ENCODE data around the gene CLDN15.

CLDN15 gene

DNA sequence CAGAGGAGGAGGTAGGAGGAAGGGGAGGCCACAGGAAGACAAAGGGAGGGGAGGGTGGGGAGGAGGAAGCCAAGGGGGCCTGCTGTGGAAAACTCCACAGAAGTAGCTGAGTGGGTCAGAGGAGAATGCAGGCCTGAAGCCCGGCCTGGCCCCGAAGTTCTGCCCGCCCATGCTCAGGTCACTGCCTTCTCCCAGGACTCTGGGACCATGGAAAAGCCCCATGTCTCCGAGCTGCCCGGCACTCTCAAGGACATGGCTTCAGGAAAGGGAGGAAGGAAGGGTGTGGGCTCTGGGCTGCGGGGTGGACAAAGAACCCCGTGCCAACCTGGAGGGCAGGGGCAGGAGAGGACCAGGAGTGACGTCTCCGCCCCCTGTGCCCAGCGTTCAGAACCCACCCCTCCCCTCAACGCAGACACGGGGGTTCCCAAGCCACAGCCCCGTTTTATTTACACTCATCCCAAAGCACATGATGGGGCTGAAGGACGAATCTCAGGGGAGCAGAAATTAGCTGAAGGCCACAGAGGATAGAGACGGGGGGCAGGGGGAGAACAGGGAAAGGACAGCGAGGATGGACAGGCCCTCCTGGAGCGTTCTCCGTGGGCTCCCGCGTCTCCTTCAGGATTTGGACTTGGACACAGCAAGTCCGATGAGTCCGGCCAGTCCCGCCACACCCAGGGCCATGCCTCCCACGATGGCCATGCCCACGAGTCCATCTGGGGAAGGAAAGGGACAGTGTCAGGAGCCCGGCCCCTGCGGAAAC, 1.8 kb upstream of the CLDN15 start:
- H3K27me3 Mint-ChIP-seq: peaks cover 39% of the 10 kb centered on the region
- H3K4me1 Mint-ChIP-seq (ENCODE audit: low read depth): peaks cover 57% of the 10 kb centered on the region
- no peak overlapping the region for H3K4me3 Mint-ChIP-seq
- intact Hi-C loops (cut with micrococcal nuclease): no loop called here
- H3K36me3 Mint-ChIP-seq (ENCODE audit: low read depth): peaks cover 70% of the 10 kb centered on the region
- no peak overlapping the region for H3K27ac Mint-ChIP-seq
- H3K9me3 Mint-ChIP-seq: no peaks in the 10 kb centered on the region

DNA sequence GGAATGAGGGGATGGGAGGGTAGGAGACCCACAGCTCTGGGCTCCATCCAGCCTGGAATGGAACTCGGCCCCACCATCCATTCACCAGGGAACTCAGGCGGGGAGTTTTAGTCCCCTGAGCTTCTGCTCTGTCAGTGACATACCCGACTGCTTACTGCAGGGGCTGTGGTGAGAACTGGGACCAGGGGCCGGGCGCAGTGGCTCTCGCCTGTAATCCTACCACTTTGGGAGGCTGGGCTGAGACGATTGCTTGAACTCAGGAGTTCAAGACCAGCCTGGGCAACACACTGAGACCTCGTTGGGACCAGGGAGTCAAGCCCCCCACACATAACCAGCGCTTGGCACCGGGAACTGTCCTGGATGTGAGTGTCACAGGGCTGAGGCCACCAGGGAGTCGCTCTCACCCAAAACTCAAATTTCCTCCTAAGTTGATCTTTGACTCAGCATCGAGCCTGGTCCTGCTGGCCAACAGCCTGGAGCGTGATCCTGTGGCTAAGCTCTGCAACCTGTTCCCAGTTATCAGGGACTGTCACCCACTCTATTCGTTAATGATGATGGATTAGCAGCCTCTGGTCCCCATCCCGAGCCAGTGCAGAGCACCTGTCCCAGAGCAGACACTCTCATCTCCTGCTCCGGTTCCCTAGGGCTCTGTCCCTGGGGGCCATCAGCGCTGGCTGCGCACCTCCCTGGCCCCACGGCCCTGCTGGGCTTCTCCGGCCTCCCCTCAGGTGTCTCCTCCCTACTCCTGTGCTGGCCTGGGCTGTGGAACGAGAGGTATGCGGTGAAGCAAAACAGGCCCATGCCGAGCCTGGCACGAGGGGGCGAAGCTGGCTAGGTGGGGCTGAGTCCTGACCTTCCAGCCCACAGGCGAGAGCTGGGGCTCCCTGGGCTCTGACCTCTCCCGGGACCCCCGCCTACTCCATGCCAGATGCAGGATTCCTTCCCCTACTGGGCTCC, 902 bp upstream of the CLDN15 start:
- H3K4me1 Mint-ChIP-seq (ENCODE audit: low read depth): peaks cover 48% of the 10 kb centered on the region
- H3K9me3 Mint-ChIP-seq: no peaks in the 10 kb centered on the region
- H3K36me3 Mint-ChIP-seq (ENCODE audit: low read depth): peaks cover 76% of the 10 kb centered on the region
- no peak overlapping the region for H3K4me3 Mint-ChIP-seq
- peaks cover 39% of the 10 kb centered on the region for H3K27me3 Mint-ChIP-seq
- intact Hi-C loops (cut with micrococcal nuclease): no loop called here
- H3K27ac Mint-ChIP-seq: no peak overlapping the region

DNA sequence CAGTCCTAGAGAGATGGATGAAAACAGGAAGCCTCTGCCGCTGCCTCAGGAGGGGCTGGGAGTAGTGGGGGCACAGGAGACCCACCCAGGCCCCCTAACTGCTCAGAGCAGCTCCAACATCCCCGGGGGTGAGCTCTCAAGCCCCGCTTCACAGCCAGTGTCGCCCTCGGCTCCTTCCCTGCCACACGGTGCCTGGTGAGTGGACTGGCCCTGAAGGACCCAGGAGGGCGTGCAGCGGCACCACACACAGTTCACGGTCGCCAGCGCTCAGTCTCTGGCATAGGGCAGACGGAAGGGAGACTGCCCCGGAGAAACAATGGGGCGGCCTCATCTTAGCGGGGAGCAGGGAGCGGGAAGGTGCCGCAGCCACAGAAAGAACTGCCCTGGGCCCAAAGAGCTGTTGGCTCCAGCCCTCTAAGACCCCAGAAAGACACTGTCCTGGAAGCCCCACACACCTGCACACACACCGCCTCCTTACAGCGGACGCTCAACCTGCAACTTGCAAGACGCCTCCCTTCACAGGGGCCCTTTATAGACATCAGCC, 1.2 kb downstream of the CLDN15 start:
- Mint-ChIP-seq H3K27me3 (peaks cover 39% of the 10 kb centered on the region), H3K27ac (no peak overlapping the region), H3K9me3 (no peaks in the 10 kb centered on the region), H3K4me1 (ENCODE audit: low read depth) (peaks cover 38% of the 10 kb centered on the region), H3K4me3 (no peak overlapping the region), H3K36me3 (ENCODE audit: low read depth) (peaks cover 90% of the 10 kb centered on the region)
- intact Hi-C loops (cut with micrococcal nuclease): no loop called here

DNA sequence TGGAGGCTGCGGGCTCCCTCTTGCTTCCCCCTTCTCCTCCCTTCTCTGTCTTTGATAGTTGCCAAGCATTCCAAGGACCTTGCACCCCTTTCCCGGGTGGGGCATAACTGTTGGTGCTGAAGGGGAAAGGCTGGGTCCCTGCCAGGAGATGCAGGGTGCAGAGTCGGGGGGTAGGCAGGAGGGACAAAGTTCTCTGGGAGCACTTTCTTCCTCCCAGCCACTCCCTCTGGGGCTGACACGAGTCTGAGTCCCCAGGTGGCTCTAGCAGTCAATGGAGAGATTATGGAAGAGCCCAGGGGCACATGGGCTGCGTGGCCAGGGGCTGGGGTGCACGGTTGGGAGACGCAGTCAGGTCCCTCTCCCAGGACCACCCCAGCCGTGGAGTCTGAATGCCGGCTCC, 2.1 kb downstream of the CLDN15 start:
- no peak overlapping the region for H3K27ac Mint-ChIP-seq
- no peak overlapping the region for H3K4me3 Mint-ChIP-seq

DNA sequence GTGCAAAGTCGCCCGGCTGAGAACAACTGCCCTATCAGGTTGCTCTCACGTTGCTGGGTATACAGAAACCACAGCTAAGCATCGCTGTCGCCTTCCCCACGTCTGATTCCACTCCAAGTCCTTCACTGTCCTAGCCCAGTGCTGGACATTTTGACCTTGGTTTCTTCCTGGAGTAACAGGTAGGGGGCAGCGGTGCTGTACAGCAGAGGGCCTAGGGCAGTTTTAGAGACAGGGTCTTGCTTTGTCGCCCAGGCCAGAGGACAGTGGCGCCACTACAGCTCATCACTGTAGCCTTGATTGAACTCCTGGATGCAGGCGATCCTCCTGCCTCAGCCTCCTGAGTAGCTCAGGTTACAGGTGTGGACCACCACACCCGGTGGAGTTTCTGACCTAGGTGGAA, 2.6 kb downstream of the CLDN15 start:
- H3K4me3 Mint-ChIP-seq: no peak overlapping the region
- no peaks in the 10 kb centered on the region for H3K9me3 Mint-ChIP-seq
- H3K27ac Mint-ChIP-seq: no peak overlapping the region
- H3K36me3 Mint-ChIP-seq (ENCODE audit: low read depth): peaks cover 87% of the 10 kb centered on the region
- peaks cover 36% of the 10 kb centered on the region for H3K27me3 Mint-ChIP-seq
- H3K4me1 Mint-ChIP-seq (ENCODE audit: low read depth): peaks cover 32% of the 10 kb centered on the region
- intact Hi-C loops (cut with micrococcal nuclease): no loop called here

More for the DNA sequence above, 2.1 kb downstream of the CLDN15 start:
- Mint-ChIP-seq H3K9me3 (no peaks in the 10 kb centered on the region), H3K4me1 (ENCODE audit: low read depth) (peaks cover 33% of the 10 kb centered on the region), H3K27me3 (peaks cover 37% of the 10 kb centered on the region), H3K36me3 (ENCODE audit: low read depth) (peaks cover 88% of the 10 kb centered on the region)
- intact Hi-C loops (cut with micrococcal nuclease): no loop called here

DNA sequence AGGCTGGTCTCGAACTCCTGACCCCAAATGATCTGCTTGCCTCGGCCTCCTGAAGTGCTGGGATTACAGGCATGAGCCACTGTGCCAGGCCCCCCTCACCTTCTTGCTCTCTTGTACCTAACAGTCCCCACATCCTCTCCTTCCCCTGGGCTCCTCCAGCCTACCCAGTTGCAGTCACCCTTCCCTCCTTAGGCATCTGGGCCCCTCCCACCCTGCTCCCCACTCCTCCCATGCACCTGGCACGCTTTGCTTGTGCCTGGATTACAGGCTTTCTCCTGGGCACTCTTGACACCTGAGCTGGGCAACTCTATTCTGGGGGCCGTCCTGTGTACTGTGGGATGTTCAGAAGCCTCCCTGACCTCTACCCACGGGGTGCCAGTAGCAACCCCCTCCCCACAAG, 3.0 kb downstream of the CLDN15 start:
- Mint-ChIP-seq H3K36me3 (ENCODE audit: low read depth) (peaks cover 87% of the 10 kb centered on the region), H3K27me3 (peaks cover 32% of the 10 kb centered on the region), H3K27ac (no peak overlapping the region), H3K9me3 (no peaks in the 10 kb centered on the region), H3K4me3 (no peak overlapping the region), H3K4me1 (ENCODE audit: low read depth) (peaks cover 30% of the 10 kb centered on the region)
- intact Hi-C loops (cut with micrococcal nuclease): no loop called here

DNA sequence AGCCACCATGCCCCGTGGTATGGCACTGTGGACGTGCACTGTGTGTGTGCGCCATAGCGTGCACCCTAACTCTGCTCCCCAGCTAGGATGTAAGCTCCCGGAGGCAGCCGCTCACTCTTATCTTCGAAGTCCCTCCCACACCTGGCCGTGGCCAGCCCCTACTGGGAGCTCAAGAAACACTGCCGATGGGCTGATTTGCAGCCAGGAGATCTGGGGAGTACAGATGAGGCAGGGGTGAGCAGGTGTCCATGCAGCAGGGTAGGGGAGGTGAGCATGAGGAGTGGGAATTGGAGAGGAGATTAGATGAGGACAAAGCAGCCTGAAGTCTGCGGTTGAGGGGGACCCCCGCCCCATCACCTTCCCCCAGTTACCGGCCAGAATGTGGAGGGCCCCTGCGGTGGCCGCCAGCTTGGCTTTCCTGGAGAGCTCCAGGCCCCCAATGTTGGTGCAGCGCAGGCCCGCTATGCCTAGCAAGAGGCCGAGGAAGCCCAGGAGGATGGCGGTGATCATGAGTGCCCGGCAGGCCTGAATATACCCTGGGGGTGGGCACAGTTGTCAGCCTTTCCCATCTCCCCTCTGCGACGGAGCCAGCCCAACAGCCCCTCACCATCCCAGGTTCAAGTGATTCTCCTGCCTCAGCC, 3.6 kb downstream of the CLDN15 start:
- no peak overlapping the region for H3K4me3 Mint-ChIP-seq
- intact Hi-C loops (cut with micrococcal nuclease): no loop called here
- H3K36me3 Mint-ChIP-seq (ENCODE audit: low read depth): peaks cover 87% of the 10 kb centered on the region
- H3K27me3 Mint-ChIP-seq: peaks cover 25% of the 10 kb centered on the region
- no peak overlapping the region for H3K27ac Mint-ChIP-seq
- H3K9me3 Mint-ChIP-seq: no peaks in the 10 kb centered on the region
- H3K4me1 Mint-ChIP-seq (ENCODE audit: low read depth): peaks cover 24% of the 10 kb centered on the region

DNA sequence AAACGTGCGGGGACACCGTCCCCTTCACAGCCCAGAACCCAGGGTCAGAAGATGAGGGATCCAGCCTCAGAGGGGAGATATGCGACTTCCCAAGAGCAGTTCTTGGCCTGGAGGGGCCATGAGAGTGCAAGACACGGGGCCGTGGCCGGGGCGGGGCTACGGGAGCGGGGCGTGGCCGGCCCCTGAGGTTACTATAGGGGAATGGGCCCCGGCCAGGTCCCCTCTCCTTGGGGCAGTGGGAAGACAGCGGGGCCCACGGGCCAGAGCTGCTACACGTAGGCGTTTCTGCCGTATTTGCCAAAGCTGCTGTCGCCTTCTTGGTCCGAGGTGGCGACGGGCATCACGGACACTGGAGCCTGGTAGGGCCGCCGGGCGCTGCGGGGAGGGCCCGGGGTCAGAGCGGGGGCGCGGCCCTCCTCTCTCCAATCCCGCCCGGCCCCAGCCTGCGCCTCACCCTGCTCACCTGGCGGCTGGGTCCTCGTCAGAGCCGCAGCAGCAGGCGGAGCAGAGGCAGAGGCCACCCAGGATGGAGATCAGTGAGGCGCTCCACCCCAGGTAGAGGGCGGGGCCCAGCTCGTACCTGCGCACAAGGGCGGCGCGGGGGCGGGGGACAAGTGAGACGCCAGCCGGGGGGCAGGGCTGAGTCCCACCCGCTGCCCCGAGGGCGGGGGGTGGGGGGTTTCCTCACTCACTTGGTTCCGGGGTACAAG, 5.3 kb downstream of the CLDN15 start:
- H3K4me3 Mint-ChIP-seq: no peak overlapping the region
- H3K9me3 Mint-ChIP-seq: no peaks in the 10 kb centered on the region
- peaks cover 87% of the 10 kb centered on the region for H3K36me3 Mint-ChIP-seq (ENCODE audit: low read depth)
- H3K27me3 Mint-ChIP-seq: peaks cover 10% of the 10 kb centered on the region
- H3K4me1 Mint-ChIP-seq (ENCODE audit: low read depth): peaks cover 7% of the 10 kb centered on the region
- intact Hi-C loops (cut with micrococcal nuclease): no loop called here
- no peak overlapping the region for H3K27ac Mint-ChIP-seq

DNA sequence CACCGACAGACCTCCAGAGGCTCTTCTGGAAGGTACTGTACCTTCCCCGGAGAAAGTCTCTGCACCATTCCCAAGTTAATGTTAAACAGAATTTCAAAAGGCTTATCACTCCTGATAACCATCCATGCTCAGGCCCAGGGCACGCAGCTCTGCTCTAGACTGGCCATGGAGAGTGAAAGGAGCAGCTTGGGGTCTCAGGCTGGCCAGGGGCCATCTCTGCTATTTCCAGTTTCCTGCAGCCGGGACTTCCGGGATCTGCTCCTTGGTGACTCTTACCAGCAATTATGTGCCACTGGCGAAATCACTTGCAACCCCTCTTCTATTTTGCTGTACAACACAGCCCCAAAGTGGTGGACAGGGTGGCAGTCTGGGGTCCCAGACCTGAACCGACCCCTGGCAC, 6.0 kb downstream of the CLDN15 start:
- H3K9me3 Mint-ChIP-seq: no peaks in the 10 kb centered on the region
- peaks cover 5% of the 10 kb centered on the region for H3K27me3 Mint-ChIP-seq
- H3K4me3 Mint-ChIP-seq: no peak overlapping the region
- intact Hi-C loops (cut with micrococcal nuclease): no loop called here
- peaks cover 87% of the 10 kb centered on the region for H3K36me3 Mint-ChIP-seq (ENCODE audit: low read depth)
- peaks cover 7% of the 10 kb centered on the region for H3K4me1 Mint-ChIP-seq (ENCODE audit: low read depth)
- no peak overlapping the region for H3K27ac Mint-ChIP-seq

DNA sequence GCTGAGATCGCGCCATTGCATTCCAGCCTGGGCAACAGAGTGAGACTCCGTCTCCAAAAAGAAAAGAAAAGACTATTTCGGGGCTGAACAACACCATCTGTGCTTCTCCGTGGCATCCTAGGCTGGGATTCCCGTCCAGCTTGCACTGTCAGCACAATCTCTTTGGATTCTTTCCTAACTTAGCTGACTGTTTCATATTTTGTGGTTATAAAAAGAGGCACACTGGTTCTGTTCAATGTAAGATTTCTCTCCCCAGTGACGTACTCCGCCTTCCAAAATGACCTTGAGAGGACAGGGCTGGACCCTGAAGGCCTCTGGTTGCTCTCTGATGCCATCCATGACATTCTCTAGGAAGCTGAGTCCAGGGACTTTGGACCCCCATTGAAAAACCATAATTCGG, 10.9 kb downstream of the CLDN15 start:
- peaks cover 97% of the 10 kb centered on the region for H3K36me3 Mint-ChIP-seq (ENCODE audit: low read depth)
- H3K9me3 Mint-ChIP-seq: no peaks in the 10 kb centered on the region
- H3K27me3 Mint-ChIP-seq: no peaks in the 10 kb centered on the region
- no peak overlapping the region for H3K27ac Mint-ChIP-seq
- H3K4me1 Mint-ChIP-seq (ENCODE audit: low read depth): peaks cover 20% of the 10 kb centered on the region
- no peak overlapping the region for H3K4me3 Mint-ChIP-seq
- intact Hi-C loops (cut with micrococcal nuclease): no loop called here

DNA sequence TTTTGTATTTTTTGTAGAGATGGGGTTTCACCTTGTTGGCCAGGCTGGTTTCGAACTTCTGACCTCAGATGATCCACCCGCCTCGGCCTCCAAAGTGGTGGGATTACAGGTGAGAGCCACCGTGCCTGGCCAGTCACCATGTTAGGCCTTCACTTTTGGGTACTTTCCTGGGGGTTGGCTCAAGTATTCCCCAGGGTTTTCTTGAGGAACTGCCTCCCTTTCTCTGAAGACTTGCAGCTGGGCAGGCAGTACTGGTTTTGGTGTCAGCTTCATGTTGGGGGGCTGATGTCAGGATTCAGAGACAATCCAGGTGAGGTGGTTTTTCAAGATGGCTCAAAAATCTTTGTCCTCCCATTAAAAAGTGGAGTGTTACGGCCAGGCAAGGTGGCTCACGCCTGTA, 12.0 kb downstream of the CLDN15 start:
- H3K4me1 Mint-ChIP-seq (ENCODE audit: low read depth): peaks cover 26% of the 10 kb centered on the region
- peaks cover 98% of the 10 kb centered on the region for H3K36me3 Mint-ChIP-seq (ENCODE audit: low read depth)
- no peaks in the 10 kb centered on the region for H3K9me3 Mint-ChIP-seq
- H3K27me3 Mint-ChIP-seq: no peaks in the 10 kb centered on the region
- H3K4me3 Mint-ChIP-seq: no peak overlapping the region
- no peak overlapping the region for H3K27ac Mint-ChIP-seq
- intact Hi-C loops (cut with micrococcal nuclease): no loop called here

DNA sequence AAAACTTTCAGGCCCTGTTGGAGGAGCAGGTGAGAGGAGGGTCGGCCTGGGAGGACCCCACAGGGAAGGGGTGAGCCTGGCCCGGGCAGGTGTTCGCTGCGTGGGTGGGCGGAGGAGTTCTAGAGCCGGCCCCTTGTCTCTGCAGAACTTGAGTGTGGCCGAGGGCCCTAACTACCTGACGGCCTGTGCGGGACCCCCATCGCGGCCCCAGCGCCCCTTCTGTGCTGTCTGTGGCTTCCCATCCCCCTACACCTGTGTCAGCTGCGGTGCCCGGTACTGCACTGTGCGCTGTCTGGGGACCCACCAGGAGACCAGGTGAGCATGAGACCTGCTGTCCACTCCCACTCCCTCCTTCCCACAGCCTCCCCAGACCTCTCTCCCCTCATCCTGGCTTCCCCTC, 14.1 kb downstream of the CLDN15 start:
- Mint-ChIP-seq H3K4me3 (no peak overlapping the region), H3K9me3 (no peaks in the 10 kb centered on the region), H3K36me3 (ENCODE audit: low read depth) (peaks cover 82% of the 10 kb centered on the region), H3K27me3 (no peaks in the 10 kb centered on the region), H3K27ac (no peak overlapping the region), H3K4me1 (ENCODE audit: low read depth) (peaks cover 41% of the 10 kb centered on the region)
- intact Hi-C loops (cut with micrococcal nuclease): no loop called here

DNA sequence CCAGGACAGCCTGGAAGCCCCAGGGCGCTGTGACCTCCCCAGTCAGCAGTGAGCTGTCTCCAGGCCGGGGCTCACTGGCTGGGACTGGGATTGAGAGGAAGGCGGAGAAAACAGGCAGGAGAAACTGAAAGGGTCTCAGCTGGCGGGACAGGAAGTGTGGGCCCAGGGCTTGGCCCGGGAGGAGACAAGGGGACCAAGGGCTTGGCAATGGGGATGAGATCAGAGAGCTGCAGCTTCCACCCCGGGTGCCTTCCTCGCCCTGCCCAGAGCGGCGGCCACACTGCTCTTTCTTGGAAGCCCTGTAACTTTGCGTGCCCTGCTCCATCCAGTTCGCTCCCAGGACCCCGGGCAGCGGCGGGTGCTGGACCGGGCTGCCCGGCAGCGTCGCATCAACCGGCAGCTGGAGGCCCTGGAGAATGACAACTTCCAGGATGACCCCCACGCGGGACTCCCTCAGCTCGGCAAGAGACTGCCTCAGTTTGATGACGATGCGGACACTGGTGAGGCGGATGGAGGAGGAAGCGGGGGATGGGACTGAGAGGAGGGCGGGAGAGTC, 15.2 kb downstream of the CLDN15 start:
- no peaks in the 10 kb centered on the region for H3K27me3 Mint-ChIP-seq
- peaks cover 45% of the 10 kb centered on the region for H3K4me1 Mint-ChIP-seq (ENCODE audit: low read depth)
- intact Hi-C loops (cut with micrococcal nuclease): no loop called here
- H3K27ac Mint-ChIP-seq: peak overlapping the region; percentile 10
- H3K36me3 Mint-ChIP-seq (ENCODE audit: low read depth): peaks cover 78% of the 10 kb centered on the region
- no peak overlapping the region for H3K4me3 Mint-ChIP-seq
- no peaks in the 10 kb centered on the region for H3K9me3 Mint-ChIP-seq
